Heart left ventricle (tissue), 13 donors: ENCODE results near the gene HMGB2.

Experiments
- CTCF ChIP-seq, 12 donors: fragments of 200-600 bp; sonication (generic) in 4 of 12; IDR thresholded peaks; one replicate each; pipeline versions ENCODE4 v1.5.0 to v1.8.0; 2018 to 2022; ENCODE audit warnings: antibody characterized with exemption in 12 of 12, mild to moderate bottlenecking in 5 of 12
- POLR2A ChIP-seq, 2 donors: fragments of 450-650 bp; IDR thresholded peaks; one replicate each; pipeline ENCODE4 v1.6.1; 2017; ENCODE audit warnings: antibody characterized with exemption in 2 of 2, mild to moderate bottlenecking in 2 of 2, moderate library complexity in 2 of 2
- donor health status: ischemic (EF 13 %, LVEDD 7.1; RV severe dilation, severe dysfunction).
- donor health status: DM: no; HTN: yes; CAD: no.
- donor health status: DM: no; HTN: no; CAD: no.
- donor health status: ischemic (EF 25% LVEDD 6.9; RV normal size, moderate dysfunction).
- donor health status: ischemic (EF 25% LVEDD 5.7; RV mildly dilated, moderate dysfunction).
- donor health status: ischemic (EF 35%, LVEDD 5.7; RV mildly dilated, moderate dysfunction).
- donor health status: nonischemic (EF 11% LVEDD 7.7; RV severe dilation, severe dysfunction).
- donor health status: DM: yes; HTN: yes; CAD: no.
- donor health status: PGD.
- donor health status: ischemic (EF 29% LVEDD 5.4; RV normal size, mild dysfunction).
- donor health status: nonischemic (EF 23%, LVEDD 6.1; RV moderate dilation, normal function).

- TF ChIP-seq CTCF (IDR thresholded peaks at IDR 0.05) (no peak), POLR2A (IDR thresholded peaks at IDR 0.05) (no peak)
These were observed 33.8 kb upstream of the HMGB2 start for GRCh38 chr4:173367946-173368345.
